Measurements from ENCODE around the gene CAND1. TPM values are rescaled to one million over a fixed set of nuclear protein-coding genes. Genes with fewer than 3 reads are reported as not detected.

Gene CAND1
- total and polyA plus RNA-seq, 7 donors, result 9.1 to 48.6 (median 27.9) TPM

DNA sequence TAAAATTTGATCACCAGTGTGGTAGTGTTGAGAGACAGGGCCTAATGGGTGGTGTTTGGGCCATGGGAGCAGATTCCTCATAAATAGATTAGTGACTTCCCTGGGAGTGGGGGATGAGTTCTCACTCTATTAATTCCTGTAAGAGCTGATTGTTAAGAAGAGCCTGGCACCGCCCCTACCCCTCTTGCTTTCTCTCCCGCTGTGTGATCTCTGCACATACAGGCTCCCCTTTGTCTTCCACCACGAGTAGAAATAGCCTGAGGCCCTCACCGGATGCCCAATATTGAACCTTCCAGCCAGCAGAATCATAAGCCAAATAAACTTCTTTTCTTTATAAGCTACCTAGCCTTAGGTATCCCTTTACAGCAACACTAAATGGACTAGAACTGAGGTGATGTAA is 31.9 kb upstream of the CAND1 start:
- Histone ChIP-seq H3K4me1 (no peaks in the 10 kb centered on the region), H3K27me3 (ENCODE audit: insufficient read depth in 3 of 3, low read length in 2 of 3) (no peaks in the 10 kb centered on the region), H3K9me3 (peaks cover 5% of the 10 kb centered on the region), H3K36me3 (ENCODE audit: insufficient read depth in 1 of 2, low read depth in 1 of 2) (no peaks in the 10 kb centered on the region), H3K4me3 (no peak overlapping the region), H3K27ac (no peak overlapping the region)
- intact Hi-C loops (cut with DNase I), result no loop called here
- DNase-seq (no peak), ATAC-seq (no peak)
- 50 to 57% (median 56%) methylated on average over 4 of the region's 4 CpGs for WGBS, 3 donors
- TF ChIP-seq, protein P1, sequence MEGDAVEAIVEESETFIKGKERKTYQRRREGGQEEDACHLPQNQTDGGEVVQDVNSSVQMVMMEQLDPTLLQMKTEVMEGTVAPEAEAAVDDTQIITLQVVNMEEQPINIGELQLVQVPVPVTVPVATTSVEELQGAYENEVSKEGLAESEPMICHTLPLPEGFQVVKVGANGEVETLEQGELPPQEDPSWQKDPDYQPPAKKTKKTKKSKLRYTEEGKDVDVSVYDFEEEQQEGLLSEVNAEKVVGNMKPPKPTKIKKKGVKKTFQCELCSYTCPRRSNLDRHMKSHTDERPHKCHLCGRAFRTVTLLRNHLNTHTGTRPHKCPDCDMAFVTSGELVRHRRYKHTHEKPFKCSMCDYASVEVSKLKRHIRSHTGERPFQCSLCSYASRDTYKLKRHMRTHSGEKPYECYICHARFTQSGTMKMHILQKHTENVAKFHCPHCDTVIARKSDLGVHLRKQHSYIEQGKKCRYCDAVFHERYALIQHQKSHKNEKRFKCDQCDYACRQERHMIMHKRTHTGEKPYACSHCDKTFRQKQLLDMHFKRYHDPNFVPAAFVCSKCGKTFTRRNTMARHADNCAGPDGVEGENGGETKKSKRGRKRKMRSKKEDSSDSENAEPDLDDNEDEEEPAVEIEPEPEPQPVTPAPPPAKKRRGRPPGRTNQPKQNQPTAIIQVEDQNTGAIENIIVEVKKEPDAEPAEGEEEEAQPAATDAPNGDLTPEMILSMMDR (IDR thresholded peaks at IDR 0.05), result no peak

DNA sequence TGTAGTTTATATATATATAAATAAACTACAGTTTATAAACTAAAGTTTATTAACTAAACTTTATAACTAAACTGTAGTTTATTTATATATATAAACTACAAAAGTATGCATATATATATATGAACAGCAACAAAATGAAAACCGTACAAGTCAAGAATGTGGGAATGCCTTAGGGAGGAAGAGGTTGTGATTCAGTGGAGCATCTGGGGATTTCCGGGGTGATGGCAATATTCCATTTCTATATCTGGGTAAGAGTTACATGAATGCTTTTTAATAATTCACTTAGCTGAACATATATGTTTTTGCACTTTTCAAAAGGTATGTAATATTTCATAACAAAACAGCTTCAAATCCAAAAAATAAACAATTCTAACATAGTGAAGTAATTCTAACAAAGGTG is 30.1 kb upstream of the CAND1 start:
- Histone ChIP-seq H3K4me1 (no peaks in the 10 kb centered on the region), H3K36me3 (ENCODE audit: insufficient read depth in 1 of 2, low read depth in 1 of 2) (no peaks in the 10 kb centered on the region), H3K9me3 (peaks cover 5% of the 10 kb centered on the region), H3K4me3 (no peak overlapping the region), H3K27me3 (ENCODE audit: insufficient read depth in 3 of 3, low read length in 2 of 3) (no peaks in the 10 kb centered on the region), H3K27ac (no peak overlapping the region)
- intact Hi-C loops (cut with DNase I), result no loop called here
- 30 to 46% (median 41%) methylated on average over 2 of the region's 2 CpGs for WGBS, 3 donors
- TF ChIP-seq, protein P1 (IDR thresholded peaks at IDR 0.05), result no peak
- DNase-seq (no peak), ATAC-seq (no peak)

DNA sequence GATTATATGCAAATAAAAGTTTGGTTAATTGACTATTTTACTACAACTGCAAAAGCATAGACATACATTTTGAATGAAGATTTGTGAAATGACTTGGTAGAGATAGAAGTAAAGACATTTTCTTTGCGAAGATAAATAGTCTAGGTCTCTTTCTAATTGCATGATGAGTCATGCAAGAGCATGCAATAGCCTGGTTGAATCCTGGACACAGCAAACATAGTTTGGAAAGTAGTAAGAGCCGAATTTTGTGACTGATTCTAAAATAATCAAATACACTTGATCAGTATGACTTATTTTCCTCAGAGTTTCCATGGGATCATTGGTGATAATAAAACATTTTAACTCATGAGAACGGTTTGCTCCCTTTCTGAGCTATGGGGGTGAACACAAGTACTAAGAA is 27.7 kb upstream of the CAND1 start:
- H3K27me3 ChIP-seq (ENCODE audit: insufficient read depth in 3 of 3, low read length in 2 of 3), result no peaks in the 10 kb centered on the region
- TF ChIP-seq, protein P1 (IDR thresholded peaks at IDR 0.05), result no peak
- 61 to 88% (median 74%) methylated on average over 3 of the region's 3 CpGs for WGBS, 3 donors

DNA sequence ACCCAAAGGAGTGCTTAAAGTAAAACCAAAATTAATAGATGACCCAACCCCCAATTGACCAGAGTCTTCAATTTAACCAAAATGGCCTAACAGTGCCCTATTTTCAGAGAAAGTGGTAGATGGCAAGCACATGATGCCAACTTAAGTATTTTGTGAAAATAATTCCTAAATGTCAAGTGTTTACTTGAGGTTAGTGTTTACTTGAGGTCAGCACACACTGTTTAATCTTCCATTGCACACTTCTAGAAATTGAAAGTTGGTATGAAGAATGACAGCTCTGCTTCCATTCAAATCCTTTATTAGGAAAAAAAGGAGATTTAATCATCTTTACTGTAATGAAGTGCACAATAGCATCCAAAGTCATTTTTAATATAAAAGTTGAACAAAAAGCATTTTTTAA is 25.9 kb upstream of the CAND1 start:
- no peak overlapping the region for H3K4me3 ChIP-seq
- intact Hi-C loops (cut with DNase I), result no loop called here
- TF ChIP-seq, protein P1 (IDR thresholded peaks at IDR 0.05), result no peak
- H3K36me3 ChIP-seq (ENCODE audit: insufficient read depth in 1 of 2, low read depth in 1 of 2), result no peaks in the 10 kb centered on the region
- no peaks in the 10 kb centered on the region for H3K27me3 ChIP-seq (ENCODE audit: insufficient read depth in 3 of 3, low read length in 2 of 3)
- no peak for DNase-seq
- no peaks in the 10 kb centered on the region for H3K9me3 ChIP-seq
- no peak overlapping the region for H3K27ac ChIP-seq
- ATAC-seq, result no peak
- H3K4me1 ChIP-seq, result no peaks in the 10 kb centered on the region

More for the DNA sequence above, 27.7 kb upstream of the CAND1 start:
- ATAC-seq (no peak), DNase-seq (no peak)
- Histone ChIP-seq H3K4me1 (no peaks in the 10 kb centered on the region), H3K9me3 (no peaks in the 10 kb centered on the region), H3K4me3 (no peak overlapping the region), H3K27ac (no peak overlapping the region), H3K36me3 (ENCODE audit: insufficient read depth in 1 of 2, low read depth in 1 of 2) (no peaks in the 10 kb centered on the region)
- intact Hi-C loops (cut with DNase I), result no loop called here

DNA sequence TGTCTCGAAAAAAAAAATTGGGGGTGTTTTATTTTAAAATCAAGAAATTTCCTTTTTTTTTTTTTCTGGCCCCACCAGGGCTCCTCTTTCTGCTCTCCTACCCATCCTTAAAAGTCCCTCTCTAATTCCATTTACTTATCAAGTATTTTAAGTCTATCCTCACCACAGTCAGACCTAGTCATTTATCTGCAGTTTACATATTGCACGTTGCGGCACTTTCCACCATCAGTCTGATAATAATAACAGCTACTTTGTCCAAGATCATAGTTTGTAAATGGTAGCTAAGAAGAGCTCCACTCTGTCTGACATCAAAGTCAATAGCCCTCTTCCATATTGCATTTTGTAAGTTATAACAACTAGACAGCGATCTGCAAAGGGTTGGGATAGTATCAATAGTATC is 23.6 kb upstream of the CAND1 start:
- intact Hi-C loops (cut with DNase I), result no loop called here
- H3K27ac ChIP-seq, result no peak overlapping the region
- DNase-seq, result no peak
- no peaks in the 10 kb centered on the region for H3K36me3 ChIP-seq (ENCODE audit: insufficient read depth in 1 of 2, low read depth in 1 of 2)
- H3K27me3 ChIP-seq (ENCODE audit: insufficient read depth in 3 of 3, low read length in 2 of 3), result no peaks in the 10 kb centered on the region
- H3K4me3 ChIP-seq, result no peak overlapping the region
- no peaks in the 10 kb centered on the region for H3K9me3 ChIP-seq
- TF ChIP-seq, protein P1 (IDR thresholded peaks at IDR 0.05), result no peak
- WGBS, 3 donors, result 87 to 89% (median 88%) methylated on average over 4 of the region's 4 CpGs
- H3K4me1 ChIP-seq, result no peaks in the 10 kb centered on the region
- no peak for ATAC-seq

All from psoas muscle (tissue), 8 donors.